ENCODE results near the gene SLC32A1. TPM values are rescaled to one million over a fixed set of nuclear protein-coding genes. Genes with fewer than 3 reads are reported as not detected.

The SLC32A1 gene
- total RNA-seq, 2 experiments from 2014 or later, result not detected

GRCh38 chr20:38728191-38728781, 4.0 kb downstream of the SLC32A1 start:
- CTCF ChIA-PET, result interaction anchor here (1.3 to 2.8 kb wide), 2 partner anchors 24 to 55 kb away, joined by 3 to 18 read pairs; no protein-coding TSS in a partner anchor
- Mint-ChIP-seq H3K27ac (peak overlapping the region; percentile 54), H3K36me3 (peaks cover 6% of the 10 kb centered on the region), H3K4me3 (no peak overlapping the region), H3K9me3 (ENCODE audit: low read depth) (no peaks in the 10 kb centered on the region), H3K4me1 (peaks cover 43% of the 10 kb centered on the region), H3K27me3 (peaks cover 87% of the 10 kb centered on the region)
- DNase-seq (no peak), ATAC-seq (no peak)

GRCh38 chr20:38728911-38729642, 4.8 kb downstream of the SLC32A1 start:
- no peak for DNase-seq
- no peaks in the 10 kb centered on the region for H3K9me3 Mint-ChIP-seq (ENCODE audit: low read depth)
- peaks cover 42% of the 10 kb centered on the region for H3K4me1 Mint-ChIP-seq
- peak overlapping the region; percentile 64 for H3K27ac Mint-ChIP-seq
- H3K27me3 Mint-ChIP-seq, result peaks cover 90% of the 10 kb centered on the region
- peaks cover 6% of the 10 kb centered on the region for H3K36me3 Mint-ChIP-seq
- no peak for ATAC-seq
- H3K4me3 Mint-ChIP-seq, result no peak overlapping the region
- CTCF ChIA-PET, result interaction anchor here (1.2 kb wide), 2 partner anchors 23 to 80 kb away, joined by 3 read pairs; no protein-coding TSS in a partner anchor

DNA sequence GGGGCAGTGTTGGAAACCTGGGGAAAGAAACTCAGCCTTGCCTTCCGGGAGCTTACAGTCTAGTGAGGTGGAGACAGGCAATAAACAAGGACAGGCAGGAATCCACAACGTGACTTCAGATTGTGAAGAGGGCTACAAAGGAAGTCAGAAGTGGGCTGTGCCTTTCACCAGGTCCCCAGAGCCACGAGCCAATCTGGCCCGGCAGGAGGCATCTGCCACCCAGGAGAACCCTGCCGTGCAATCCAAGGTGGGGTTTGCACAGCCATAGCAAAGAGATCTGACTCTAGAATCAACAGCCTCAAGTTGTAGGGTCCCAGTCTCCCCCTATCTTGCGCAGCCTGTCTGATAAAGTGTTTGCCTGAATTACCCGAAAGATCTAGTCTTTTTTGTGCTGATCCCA, 5.5 kb downstream of the SLC32A1 start:
- ATAC-seq (no peak), DNase-seq (no peak)
- peak overlapping the region; percentile 0 for H3K27ac Mint-ChIP-seq
- CTCF ChIA-PET, result interaction anchor here (1.2 kb wide), 2 partner anchors 22 to 80 kb away, joined by 3 read pairs; no protein-coding TSS in a partner anchor
- H3K9me3 Mint-ChIP-seq (ENCODE audit: low read depth), result no peaks in the 10 kb centered on the region
- peaks cover 42% of the 10 kb centered on the region for H3K4me1 Mint-ChIP-seq
- H3K27me3 Mint-ChIP-seq, result peaks cover 91% of the 10 kb centered on the region
- H3K4me3 Mint-ChIP-seq, result no peak overlapping the region
- peaks cover 6% of the 10 kb centered on the region for H3K36me3 Mint-ChIP-seq

DNA sequence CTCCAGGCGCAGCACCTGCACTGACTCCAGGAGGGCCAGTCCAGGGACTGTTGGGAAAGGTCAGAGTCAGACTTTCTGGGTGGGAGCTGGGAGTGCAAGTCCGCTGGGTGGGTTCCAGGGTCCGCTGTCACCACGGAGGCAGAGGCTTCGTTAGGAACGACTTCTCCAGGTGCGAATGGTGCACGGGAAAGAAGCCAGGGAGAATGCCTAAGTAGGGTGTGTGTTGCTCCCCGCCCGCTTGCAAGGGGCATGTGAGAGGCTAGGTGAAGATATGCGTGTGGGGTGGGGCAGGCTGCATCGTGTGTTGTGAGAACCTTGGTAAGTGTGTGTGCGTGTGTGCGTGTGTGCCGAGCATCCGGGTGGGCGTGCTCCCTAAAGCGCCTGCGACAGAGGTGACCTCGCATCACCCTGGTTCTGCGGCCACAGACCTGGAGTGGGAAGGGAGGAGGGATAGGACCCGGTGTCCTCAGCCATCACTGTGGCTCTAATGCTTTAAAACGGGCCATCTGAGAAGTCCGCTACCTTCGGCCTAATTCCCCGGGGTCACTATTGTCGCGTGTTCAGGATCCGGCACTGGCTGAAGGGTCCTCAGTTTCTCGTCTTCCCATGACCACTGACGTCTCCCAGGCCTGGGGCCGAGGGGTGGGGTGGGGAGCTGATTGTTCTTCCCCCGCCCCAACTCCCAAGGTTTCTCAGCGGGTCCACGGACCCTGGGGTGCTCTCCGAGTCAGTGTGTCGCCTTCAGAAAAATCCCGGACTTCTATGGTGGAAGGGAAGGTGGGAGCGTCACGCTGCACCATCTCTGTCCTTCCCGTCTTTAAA, 6.1 kb downstream of the SLC32A1 start:
- DNase-seq, result no peak
- Mint-ChIP-seq H3K27me3 (peaks cover 91% of the 10 kb centered on the region), H3K4me1 (peaks cover 38% of the 10 kb centered on the region), H3K9me3 (ENCODE audit: low read depth) (no peaks in the 10 kb centered on the region), H3K36me3 (peaks cover 6% of the 10 kb centered on the region), H3K4me3 (no peak overlapping the region), H3K27ac (peak overlapping the region; percentile 45)
- CTCF ChIA-PET, result interaction anchor here (0.7 to 1.3 kb wide), 12 partner anchors 8 to 231 kb away, joined by 3 to 4 read pairs (median 3); partner anchors contain the start of gene ACTR5
- ATAC-seq, result no peak

DNA sequence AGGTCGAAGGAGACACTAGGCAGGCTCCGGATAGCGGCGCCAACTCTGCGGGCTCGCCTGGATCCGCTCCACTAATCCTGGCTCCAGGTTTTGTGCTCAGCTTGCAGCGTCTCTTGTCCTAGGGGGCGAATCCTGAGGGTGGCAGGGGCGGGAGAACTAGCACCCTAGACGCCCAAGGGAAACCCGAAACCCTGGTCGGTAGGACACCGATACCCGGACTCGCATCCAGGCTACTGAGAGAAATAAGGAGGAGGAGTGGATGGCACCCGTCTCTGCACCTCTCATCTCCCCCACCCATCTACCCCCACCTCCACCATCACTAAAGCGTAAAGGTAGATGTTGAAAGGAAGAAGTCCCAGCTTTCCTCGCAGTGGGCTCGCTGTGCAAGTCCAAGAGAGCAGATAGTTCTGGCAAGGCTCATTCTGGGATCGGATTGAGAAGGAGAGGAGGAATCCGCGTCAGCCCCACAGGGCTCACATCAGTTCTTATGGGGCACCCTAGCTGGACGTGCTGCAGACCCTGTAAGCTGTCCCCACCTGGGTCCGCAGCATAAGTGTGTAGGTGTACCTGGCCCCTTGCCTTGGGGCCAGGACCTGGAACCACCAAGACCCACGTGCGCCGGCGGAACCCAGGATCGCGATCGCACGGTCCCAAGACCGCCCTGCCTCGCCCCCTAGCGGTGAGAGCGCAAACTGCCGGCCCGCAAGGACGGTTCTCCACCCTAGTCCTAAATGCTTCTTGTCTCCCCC, 6.9 kb downstream of the SLC32A1 start:
- peaks cover 91% of the 10 kb centered on the region for H3K27me3 Mint-ChIP-seq
- CTCF ChIA-PET, result interaction anchor here (0.6 to 1.3 kb wide), 15 partner anchors 9 to 230 kb away, joined by 3 to 5 read pairs (median 3); partner anchors contain the start of gene ACTR5
- ATAC-seq (peak; percentile 88), DNase-seq (peak; percentile 80)
- H3K27ac Mint-ChIP-seq, result peak overlapping the region; percentile 45
- H3K36me3 Mint-ChIP-seq, result peaks cover 6% of the 10 kb centered on the region
- peak overlapping the region; percentile 5 for H3K4me3 Mint-ChIP-seq
- peaks cover 33% of the 10 kb centered on the region for H3K4me1 Mint-ChIP-seq
- H3K9me3 Mint-ChIP-seq (ENCODE audit: low read depth), result no peaks in the 10 kb centered on the region

GRCh38 chr20:38731738-38732113, 7.4 kb downstream of the SLC32A1 start:
- DNase-seq, result no peak
- Mint-ChIP-seq H3K4me1 (peaks cover 29% of the 10 kb centered on the region), H3K4me3 (no peak overlapping the region), H3K9me3 (ENCODE audit: low read depth) (no peaks in the 10 kb centered on the region), H3K27ac (no peak overlapping the region), H3K36me3 (peaks cover 6% of the 10 kb centered on the region), H3K27me3 (peaks cover 91% of the 10 kb centered on the region)
- ATAC-seq, result no peak
- CTCF ChIA-PET, result interaction anchor here (0.8 to 1.3 kb wide), 8 partner anchors 16 to 98 kb away, joined by 3 to 5 read pairs (median 3); no protein-coding TSS in a partner anchor

GRCh38 chr20:38732981-38733380, 8.7 kb downstream of the SLC32A1 start:
- ATAC-seq, result no peak
- CTCF ChIA-PET, result interaction anchor here (1.0 to 2.1 kb wide), 2 partner anchors 11 to 160 kb away, joined by 4 to 6 read pairs; no protein-coding TSS in a partner anchor

DNA sequence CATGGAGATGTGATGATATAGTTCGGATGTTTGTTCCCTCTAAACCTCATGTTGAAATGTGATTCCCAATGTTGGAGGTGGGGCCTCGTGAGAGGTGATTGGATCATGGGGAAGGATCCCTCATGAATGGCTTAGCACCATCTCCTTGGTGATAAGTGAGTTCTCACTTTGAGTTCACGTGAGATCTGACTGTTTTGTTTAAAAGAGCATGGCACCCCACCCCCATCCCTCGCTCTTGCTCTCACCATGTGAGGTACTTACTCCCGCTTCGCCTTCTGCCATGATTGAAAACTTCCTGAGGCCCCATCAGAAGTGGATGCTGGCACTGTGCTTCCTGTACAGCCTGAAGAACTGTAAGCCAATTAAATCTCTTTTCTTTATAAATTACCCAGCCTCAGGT, 10.9 kb downstream of the SLC32A1 start:
- peaks cover 9% of the 10 kb centered on the region for H3K4me1 Mint-ChIP-seq
- peaks cover 78% of the 10 kb centered on the region for H3K27me3 Mint-ChIP-seq
- H3K9me3 Mint-ChIP-seq (ENCODE audit: low read depth), result no peaks in the 10 kb centered on the region
- ATAC-seq, result no peak
- no peak for DNase-seq
- H3K27ac Mint-ChIP-seq, result no peak overlapping the region
- CTCF ChIA-PET, result no interaction called here
- H3K36me3 Mint-ChIP-seq, result no peaks in the 10 kb centered on the region
- no peak overlapping the region for H3K4me3 Mint-ChIP-seq

More at GRCh38 chr20:38732981-38733380, 8.7 kb downstream of the SLC32A1 start:
- DNase-seq, result no peak
- peaks cover 3% of the 10 kb centered on the region for H3K36me3 Mint-ChIP-seq
- no peaks in the 10 kb centered on the region for H3K9me3 Mint-ChIP-seq (ENCODE audit: low read depth)
- H3K4me3 Mint-ChIP-seq, result no peak overlapping the region
- peaks cover 89% of the 10 kb centered on the region for H3K27me3 Mint-ChIP-seq
- H3K27ac Mint-ChIP-seq, result no peak overlapping the region
- H3K4me1 Mint-ChIP-seq, result peaks cover 17% of the 10 kb centered on the region

DNA sequence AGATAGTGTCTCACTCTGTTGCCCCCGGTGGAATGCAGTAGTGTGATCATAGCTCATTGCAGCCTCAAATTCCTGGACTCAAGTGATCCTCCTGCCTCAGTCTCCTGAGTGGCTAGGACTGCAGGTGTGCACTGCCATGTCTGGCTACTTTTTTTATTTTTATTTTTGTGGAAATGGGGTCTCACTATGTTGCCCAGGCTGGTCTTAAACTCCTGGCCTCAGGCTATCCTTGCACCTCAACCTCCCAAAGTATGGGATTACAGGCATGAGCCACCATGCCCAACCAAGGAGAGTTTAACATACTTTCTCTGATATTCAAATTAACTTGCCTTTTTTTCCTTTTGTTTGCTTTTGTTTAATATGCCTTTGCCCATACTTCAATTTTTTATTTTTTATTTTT, 13.6 kb downstream of the SLC32A1 start:
- Mint-ChIP-seq H3K4me3 (no peak overlapping the region), H3K9me3 (ENCODE audit: low read depth) (no peaks in the 10 kb centered on the region), H3K36me3 (no peaks in the 10 kb centered on the region), H3K4me1 (no peaks in the 10 kb centered on the region), H3K27ac (no peak overlapping the region), H3K27me3 (peaks cover 83% of the 10 kb centered on the region)
- no peak for DNase-seq
- CTCF ChIA-PET, result no interaction called here
- ATAC-seq, result no peak

DNA sequence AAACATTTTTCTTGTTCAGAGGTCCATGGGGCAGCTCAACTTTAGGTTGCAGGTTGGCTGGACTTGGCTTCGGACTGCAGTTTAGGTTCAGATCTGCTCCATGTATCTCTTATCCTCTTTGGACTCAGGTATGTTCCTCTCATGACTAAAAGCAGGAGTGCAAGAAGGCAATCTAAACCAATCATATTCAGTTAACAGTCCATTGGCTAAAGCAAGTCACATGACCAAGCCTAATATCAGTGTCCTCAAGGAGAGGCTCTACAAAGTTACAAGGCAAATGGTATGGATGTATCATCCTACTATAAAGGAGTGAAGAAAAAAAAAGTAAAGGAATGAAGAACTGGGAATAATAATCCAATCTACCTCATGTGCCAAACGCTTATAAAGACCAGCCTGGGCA, 21.5 kb downstream of the SLC32A1 start:
- no peak overlapping the region for H3K4me3 Mint-ChIP-seq
- no peaks in the 10 kb centered on the region for H3K36me3 Mint-ChIP-seq
- peaks cover 28% of the 10 kb centered on the region for H3K27me3 Mint-ChIP-seq
- DNase-seq (no peak), ATAC-seq (no peak)
- no peaks in the 10 kb centered on the region for H3K9me3 Mint-ChIP-seq (ENCODE audit: low read depth)
- peaks cover 24% of the 10 kb centered on the region for H3K4me1 Mint-ChIP-seq
- CTCF ChIA-PET, result no interaction called here
- H3K27ac Mint-ChIP-seq, result no peak overlapping the region

DNA sequence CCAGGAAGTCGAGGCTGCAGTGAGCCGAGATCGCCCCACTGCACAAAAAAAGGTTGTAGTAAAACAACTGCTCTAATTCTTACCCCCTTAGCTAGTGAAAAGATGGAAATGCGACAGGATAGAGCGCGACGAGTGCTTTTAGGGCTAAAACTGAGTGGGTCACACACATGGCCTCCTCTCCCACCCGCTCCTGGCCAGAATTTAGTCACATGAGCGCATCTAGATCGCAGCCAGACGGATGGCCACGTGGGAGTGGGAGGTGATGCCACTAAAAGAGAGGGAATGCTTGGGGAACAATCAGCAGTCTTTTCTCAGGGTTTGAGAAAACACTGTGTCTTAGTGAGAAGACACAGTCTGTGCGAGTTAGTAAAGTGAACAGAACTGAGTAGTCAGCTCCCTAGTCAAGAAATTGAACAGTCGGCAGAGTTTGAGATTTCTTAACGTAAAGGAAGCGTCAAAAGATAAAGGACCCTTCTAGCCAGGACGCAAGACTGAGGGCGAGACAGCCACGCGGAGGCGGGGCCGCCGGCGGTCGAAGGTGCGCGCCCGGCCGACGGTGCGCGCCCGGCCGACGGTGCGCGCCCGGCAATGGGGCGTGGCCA, 23.3 kb downstream of the SLC32A1 start:
- DNase-seq (no peak), ATAC-seq (no peak)
- peak overlapping the region; percentile 91 for H3K4me3 Mint-ChIP-seq

More for the DNA sequence above, 23.3 kb downstream of the SLC32A1 start:
- H3K27me3 Mint-ChIP-seq, result peaks cover 9% of the 10 kb centered on the region
- H3K36me3 Mint-ChIP-seq, result no peaks in the 10 kb centered on the region
- CTCF ChIA-PET, result interaction anchor here (1.0 to 3.5 kb wide), 8 partner anchors 17 to 215 kb away, joined by 3 to 15 read pairs (median 4); partner anchors contain the start of gene DHX35
- no peaks in the 10 kb centered on the region for H3K9me3 Mint-ChIP-seq (ENCODE audit: low read depth)
- H3K4me1 Mint-ChIP-seq, result peaks cover 26% of the 10 kb centered on the region
- H3K27ac Mint-ChIP-seq, result peak overlapping the region; percentile 27
